ENCODE measurements around the gene OPRM1.

DNA sequence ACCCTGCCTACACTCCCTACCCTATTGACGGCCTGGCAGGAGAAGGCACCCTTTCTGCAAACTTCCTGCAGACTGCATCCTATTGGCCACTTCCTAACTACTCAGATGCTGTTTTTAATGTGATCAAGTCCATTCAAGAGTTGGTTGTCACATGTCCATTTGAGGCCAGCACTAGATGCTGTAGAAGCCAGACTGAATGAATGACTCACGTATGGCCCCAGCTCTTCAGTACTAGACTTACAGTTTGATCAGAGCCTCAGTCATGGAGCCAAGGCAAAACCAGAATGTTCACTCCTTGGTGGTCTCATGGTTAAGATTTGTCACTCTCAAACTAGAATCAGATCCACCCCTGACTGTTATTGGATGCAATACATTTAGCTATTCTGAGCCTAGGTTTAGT lies 101.7 kb downstream of the OPRM1 start:
- TF ChIP-seq CTCF (IDR thresholded peaks at IDR 0.05), result no peak
- TF ChIP-seq EZH2 (IDR thresholded peaks at IDR 0.05), result no peak
